SU-DHL-6 (cell line): Measurements from ENCODE around the gene CAB39.

ENCODE experiments used
- H2AFZ ChIP-seq: fragments of 200-600 bp; sonication (generic); 2 replicates; pipeline ENCODE4 v1.6.1; 2014; ENCODE audit warnings: low read depth, mild to moderate bottlenecking, moderate library complexity, mixed read lengths, antibody characterized with exemption, low read length; ENCODE audit not compliant: severe bottlenecking
- H3F3A ChIP-seq: fragments of 200-600 bp; shearing (Covaris generic); 2 replicates; pipeline ENCODE4 v1.6.0; 2016; ENCODE audit warnings: antibody characterized with exemption, mild to moderate bottlenecking; ENCODE audit not compliant: insufficient read depth
- H3K27ac ChIP-seq: fragments of 200-600 bp; sonication (generic); 2 replicates; pipeline ENCODE4 v1.5.1; 2016; ENCODE audit warnings: low read depth, mild to moderate bottlenecking, low read length, moderate library complexity, mixed read lengths
- H3K27me3 ChIP-seq: fragments of 200-600 bp; sonication (generic), shearing (Covaris generic); 2 replicates; pipeline ENCODE4 v1.6.0; 2014; ENCODE audit warnings: mild to moderate bottlenecking, low read length
- H3K36me3 ChIP-seq: fragments of 200-600 bp; sonication (generic); 2 replicates; pipeline ENCODE4 v1.6.1; 2014; ENCODE audit warnings: mild to moderate bottlenecking, low read length, mixed read lengths
- H3K4me2 ChIP-seq: fragments of 300-600, 200-600 bp; shearing (Covaris generic), sonication (generic); 2 replicates; pipeline ENCODE4 v1.6.0; 2014; ENCODE audit warnings: low read length, low read depth, mild to moderate bottlenecking; ENCODE audit not compliant: poor library complexity, severe bottlenecking
- H3K4me3 ChIP-seq: fragments of 200-600 bp; sonication (generic); 2 replicates; pipeline ENCODE4 v1.5.1; 2014; ENCODE audit warnings: antibody characterized with exemption, low read length, mild to moderate bottlenecking, mixed read lengths; ENCODE audit not compliant: insufficient read depth, poor library complexity, severe bottlenecking
- H3K79me2 ChIP-seq: fragments of 200-600 bp; sonication (generic); 2 replicates; pipeline ENCODE4 v1.6.1; 2014; ENCODE audit warnings: mild to moderate bottlenecking, low read length, moderate library complexity; ENCODE audit not compliant: insufficient read depth
- H3K9ac ChIP-seq: fragments of 200-600 bp; sonication (generic); 2 replicates; pipeline ENCODE4 v1.7.0; 2014; ENCODE audit warnings: mild to moderate bottlenecking, low read length
- H3K9me2 ChIP-seq: fragments of 200-600 bp; sonication (generic); replicated peaks from 2 replicates; pipeline ENCODE4 v1.6.1; 2014; ENCODE audit warnings: low read length; ENCODE audit not compliant: insufficient read depth
- H3K9me3 ChIP-seq: fragments of 200-600 bp; sonication (generic); 2 replicates; pipeline ENCODE4 v1.6.1; 2014; ENCODE audit warnings: low read length, mixed read lengths; ENCODE audit not compliant: insufficient read depth
- H4K20me1 ChIP-seq: fragments of 200-600 bp; sonication (generic); 2 replicates; pipeline ENCODE4 v1.6.1; 2014; ENCODE audit warnings: low read depth, mild to moderate bottlenecking, antibody characterized with exemption, low read length, moderate library complexity, mixed read lengths
- CTCF ChIP-seq: fragments of 200-600 bp; sonication (generic); IDR thresholded peaks from one replicate; pipeline ENCODE4 v1.5.1; 2017; ENCODE audit warnings: antibody characterized with exemption, mild to moderate bottlenecking, low read length, moderate library complexity; ENCODE audit not compliant: insufficient read depth, poor library complexity, severe bottlenecking
- EZH2phosphoT487 ChIP-seq: fragments of 200-600 bp; sonication (generic), shearing (Covaris generic); conservative IDR thresholded peaks from 2 replicates; pipeline ENCODE4 v1.6.1; 2018; ENCODE audit warnings: mild to moderate bottlenecking, antibody characterized with exemption, low read length, moderate library complexity, mixed read lengths

CAB39 gene

GRCh38 chr2:230770804-230771203 lies 58.2 kb downstream of the CAB39 start:
- H3K36me3 ChIP-seq, result peaks cover 5% of the 10 kb centered on the region; the same call in 1 of the 2 replicates
- TF ChIP-seq EZH2phosphoT487 (no peak), CTCF (no peak)
- H3K27me3 ChIP-seq, result no peaks in the 10 kb centered on the region

GRCh38 chr2:230772156-230772555 lies 59.5 kb downstream of the CAB39 start:
- Histone ChIP-seq H3K27ac (no peak overlapping the region), H4K20me1 (no peaks in the 10 kb centered on the region), H3K79me2 (peaks cover 36% of the 10 kb centered on the region; the same call in 1 of the 2 replicates), H3K9ac (no peak overlapping the region), H3K36me3 (peaks cover 2% of the 10 kb centered on the region; the same call in 1 of the 2 replicates), H3K9me3 (no peaks in the 10 kb centered on the region), H2AFZ (no peak overlapping the region), H3F3A (no peaks in the 10 kb centered on the region; the same call in 1 of the 2 replicates), H3K9me2 (no peaks in the 10 kb centered on the region), H3K4me3 (no peak overlapping the region), H3K27me3 (no peaks in the 10 kb centered on the region), H3K4me2 (no peak overlapping the region)
- TF ChIP-seq EZH2phosphoT487, result no peak
- TF ChIP-seq CTCF, result no peak

More at GRCh38 chr2:230770804-230771203, 58.2 kb downstream of the CAB39 start:
- Histone ChIP-seq H3K4me2 (no peak overlapping the region), H3K79me2 (peaks cover 23% of the 10 kb centered on the region; the same call in 1 of the 2 replicates), H2AFZ (no peak overlapping the region), H4K20me1 (no peaks in the 10 kb centered on the region), H3K9ac (no peak overlapping the region), H3K4me3 (no peak overlapping the region), H3K9me2 (no peaks in the 10 kb centered on the region), H3F3A (no peaks in the 10 kb centered on the region; the same call in 1 of the 2 replicates), H3K27ac (no peak overlapping the region), H3K9me3 (no peaks in the 10 kb centered on the region)

GRCh38 chr2:230773039-230773773 lies 60.6 kb downstream of the CAB39 start:
- Histone ChIP-seq H3K79me2 (peaks cover 46% of the 10 kb centered on the region; the same call in 1 of the 2 replicates), H4K20me1 (no peaks in the 10 kb centered on the region), H3K4me2 (no peak overlapping the region), H3K9me2 (no peaks in the 10 kb centered on the region), H3K4me3 (no peak overlapping the region), H3F3A (no peaks in the 10 kb centered on the region; the same call in 1 of the 2 replicates), H3K9ac (no peak overlapping the region), H2AFZ (no peak overlapping the region), H3K9me3 (no peaks in the 10 kb centered on the region), H3K27me3 (no peaks in the 10 kb centered on the region), H3K36me3 (no peaks in the 10 kb centered on the region; the same call in 1 of the 2 replicates), H3K27ac (no peak overlapping the region)
- TF ChIP-seq CTCF (no peak), EZH2phosphoT487 (no peak)
